Measurements from ENCODE around the gene USP44. TPM values are rescaled to one million over a fixed set of nuclear protein-coding genes. Genes with fewer than 3 reads are reported as not detected.

Gene USP44
- total and polyA plus RNA-seq, 10 donors, result 0.88 to 7.2 (median 3.5) TPM

DNA sequence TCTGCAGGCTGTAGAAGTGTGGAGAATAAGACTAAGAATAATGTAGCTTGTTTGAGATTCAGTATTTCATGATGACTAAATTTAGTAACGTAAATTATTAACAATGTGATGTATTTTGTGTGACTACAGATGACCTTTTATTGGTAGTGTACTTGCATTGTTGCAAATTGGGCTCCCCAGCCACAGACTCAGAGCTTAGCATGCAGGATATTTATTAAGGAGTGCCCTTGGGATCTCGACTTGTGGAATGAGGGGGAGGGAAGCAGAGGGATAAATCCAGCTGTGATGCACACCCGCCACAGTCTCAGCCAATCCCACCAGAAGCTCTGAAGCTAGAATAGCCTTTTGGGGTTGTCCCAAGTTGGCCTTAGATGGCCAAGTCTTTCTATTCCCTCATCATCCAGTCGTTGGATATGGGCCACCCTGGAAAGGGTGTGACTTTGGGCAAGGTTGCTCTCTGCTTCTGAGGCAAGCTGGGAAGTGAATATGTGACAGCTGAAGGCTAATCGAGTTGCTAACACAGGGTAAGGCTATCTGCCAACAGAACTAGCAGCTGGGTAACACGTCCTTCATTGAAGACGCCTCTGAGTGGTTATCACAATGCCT, 42.1 kb upstream of the USP44 start:
- intact Hi-C loops (cut with DNase I; ENCODE audit: low total_unique reads), result no loop called here
- no peak overlapping the region for H3K4me3 ChIP-seq
- TF ChIP-seq, protein P1, sequence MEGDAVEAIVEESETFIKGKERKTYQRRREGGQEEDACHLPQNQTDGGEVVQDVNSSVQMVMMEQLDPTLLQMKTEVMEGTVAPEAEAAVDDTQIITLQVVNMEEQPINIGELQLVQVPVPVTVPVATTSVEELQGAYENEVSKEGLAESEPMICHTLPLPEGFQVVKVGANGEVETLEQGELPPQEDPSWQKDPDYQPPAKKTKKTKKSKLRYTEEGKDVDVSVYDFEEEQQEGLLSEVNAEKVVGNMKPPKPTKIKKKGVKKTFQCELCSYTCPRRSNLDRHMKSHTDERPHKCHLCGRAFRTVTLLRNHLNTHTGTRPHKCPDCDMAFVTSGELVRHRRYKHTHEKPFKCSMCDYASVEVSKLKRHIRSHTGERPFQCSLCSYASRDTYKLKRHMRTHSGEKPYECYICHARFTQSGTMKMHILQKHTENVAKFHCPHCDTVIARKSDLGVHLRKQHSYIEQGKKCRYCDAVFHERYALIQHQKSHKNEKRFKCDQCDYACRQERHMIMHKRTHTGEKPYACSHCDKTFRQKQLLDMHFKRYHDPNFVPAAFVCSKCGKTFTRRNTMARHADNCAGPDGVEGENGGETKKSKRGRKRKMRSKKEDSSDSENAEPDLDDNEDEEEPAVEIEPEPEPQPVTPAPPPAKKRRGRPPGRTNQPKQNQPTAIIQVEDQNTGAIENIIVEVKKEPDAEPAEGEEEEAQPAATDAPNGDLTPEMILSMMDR (IDR thresholded peaks at IDR 0.05 in 8 of 11, conservative IDR thresholded peaks at IDR 0.05 in 3 of 11), result no peak
- no peak for TF ChIP-seq POLR2A (IDR thresholded peaks at IDR 0.05)
- TF ChIP-seq POLR2AphosphoS5 (IDR thresholded peaks at IDR 0.05), result peak in 1 of 3 donors; percentile 66
- DNase-seq, result no peak
- H3K27me3 ChIP-seq (replicated peaks in 1 of 7), result no peaks in the 10 kb centered on the region
- H3K27ac ChIP-seq, result peak overlapping the region in 7 of 8 donors; percentile 27 to 51 (median 37)
- no peaks in the 10 kb centered on the region for H3K9me3 ChIP-seq
- 41 to 63% (median 57%) methylated on average over 7 of the region's 7 CpGs for WGBS, 5 donors
- peaks cover 0 to 10% (median 0%) of the 10 kb centered on the region in 6 donors for H3K4me1 ChIP-seq
- H3K36me3 ChIP-seq, result no peaks in the 10 kb centered on the region

- Histone ChIP-seq H3K27me3 (replicated peaks in 1 of 7) (peaks cover 0 to 6% (median 0%) of the 10 kb centered on the region in 7 donors), H3K4me3 (no peak overlapping the region), H3K36me3 (no peaks in the 10 kb centered on the region), H3K4me1 (peaks cover 0 to 10% (median 0%) of the 10 kb centered on the region in 6 donors), H3K9me3 (no peaks in the 10 kb centered on the region), H3K27ac (no peak overlapping the region)
- intact Hi-C loops (cut with DNase I; ENCODE audit: low total_unique reads), result no loop called here
- DNase-seq, result no peak
- 55 to 60% (median 56%) methylated on average over 2 of the region's 2 CpGs for WGBS, 5 donors
- TF ChIP-seq, protein P1 (IDR thresholded peaks at IDR 0.05 in 8 of 11, conservative IDR thresholded peaks at IDR 0.05 in 3 of 11), result no peak
- TF ChIP-seq POLR2A (IDR thresholded peaks at IDR 0.05) (no peak), POLR2AphosphoS5 (IDR thresholded peaks at IDR 0.05) (no peak)
Observed at GRCh38 chr12:95591731-95592130, 40.5 kb upstream of the USP44 start.

DNA sequence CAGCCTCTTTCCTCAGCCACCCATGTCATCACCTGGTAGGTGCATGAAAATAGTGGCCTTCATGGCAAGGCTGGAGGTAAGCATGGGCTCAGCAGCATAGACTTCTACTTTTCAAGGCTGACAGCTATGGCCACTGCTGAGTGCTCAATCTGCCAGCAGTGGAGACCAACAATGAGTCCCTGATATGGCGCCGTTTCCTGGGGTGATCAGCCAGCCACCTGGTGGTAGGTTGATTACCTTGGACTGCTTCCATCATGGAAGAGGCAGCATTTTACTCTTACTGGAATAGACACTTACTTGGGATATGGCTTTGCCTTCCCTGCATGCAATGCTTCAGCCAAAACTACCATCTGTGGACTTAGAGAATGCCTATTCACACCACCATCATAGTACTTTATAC, 39.5 kb upstream of the USP44 start:
- no peak for TF ChIP-seq POLR2AphosphoS5 (IDR thresholded peaks at IDR 0.05)
- no peak for TF ChIP-seq POLR2A (IDR thresholded peaks at IDR 0.05)
- TF ChIP-seq, protein P1 (IDR thresholded peaks at IDR 0.05 in 8 of 11, conservative IDR thresholded peaks at IDR 0.05 in 3 of 11), result no peak
- no peaks in the 10 kb centered on the region for H3K9me3 ChIP-seq
- peaks cover 0 to 6% (median 0%) of the 10 kb centered on the region in 7 donors for H3K27me3 ChIP-seq (replicated peaks in 1 of 7)
- no peak overlapping the region for H3K27ac ChIP-seq
- DNase-seq, result no peak
- WGBS, 5 donors, result 88 to 100% (median 96%) methylated on average over 2 of the region's 2 CpGs; no CpG with 5 or more reads in 1 of the 5 donors
- H3K36me3 ChIP-seq, result no peaks in the 10 kb centered on the region
- intact Hi-C loops (cut with DNase I; ENCODE audit: low total_unique reads), result no loop called here
- H3K4me1 ChIP-seq, result peaks cover 0 to 10% (median 0%) of the 10 kb centered on the region in 6 donors
- no peak overlapping the region for H3K4me3 ChIP-seq

- peak overlapping the region in 1 of 8 donors; percentile 4 for H3K27ac ChIP-seq
- WGBS, 5 donors, result 59 to 90% (median 73%) methylated on average over 2 of the region's 2 CpGs
- H3K36me3 ChIP-seq, result no peaks in the 10 kb centered on the region
- TF ChIP-seq, protein P1 (IDR thresholded peaks at IDR 0.05 in 8 of 11, conservative IDR thresholded peaks at IDR 0.05 in 3 of 11), result no peak
- no peak for TF ChIP-seq POLR2AphosphoS5 (IDR thresholded peaks at IDR 0.05)
- TF ChIP-seq POLR2A (IDR thresholded peaks at IDR 0.05), result no peak
- H3K4me1 ChIP-seq, result peaks cover 0 to 9% (median 0%) of the 10 kb centered on the region in 6 donors
- no peak overlapping the region for H3K4me3 ChIP-seq
- no peaks in the 10 kb centered on the region for H3K9me3 ChIP-seq
- H3K27me3 ChIP-seq (replicated peaks in 1 of 7), result peaks cover 0 to 6% (median 0%) of the 10 kb centered on the region in 7 donors
- no peak for DNase-seq
- intact Hi-C loops (cut with DNase I; ENCODE audit: low total_unique reads), result loop anchor here (10.0 kb wide), 1 partner anchor 231 kb away; no protein-coding TSS in a partner anchor
Observed at GRCh38 chr12:95583933-95584332, 32.7 kb upstream of the USP44 start.

All from spleen (tissue), 11 donors.